Astrocyte of the spinal cord (primary cell): Measurements from ENCODE around the gene SPRYD7.
A peak's percentile ranks its signal among the peaks of the same experiment; 100 is the strongest.
"Not testable (repeated sequence)": the region's sequence is repeated elsewhere in the genome, so short reads cannot be mapped to it uniquely, and the experiment has no call there.

ENCODE experiments used
- DNase-seq: peaks from one replicate; pipeline ENCODE4 v3.0.0; 2011; ENCODE audit warnings: low read depth, low spot score
- H3K4me3 ChIP-seq: 2 replicates; pipeline ENCODE4 v1.5.1; 2011; ENCODE audit warnings: low read depth, mild to moderate bottlenecking, low read length, moderate library complexity
- CTCF ChIP-seq: IDR thresholded peaks from 2 replicates; pipeline ENCODE4 v1.5.1; 2012; ENCODE audit warnings: low read depth, mild to moderate bottlenecking, low read length, inconsistent platforms
- in situ Hi-C: cut with HindIII; loops from 2 replicates; pipeline ENCODE4 v1.10.0; 2017; ENCODE audit warnings: low sequenced_read_pairs

SPRYD7 gene

GRCh38 chr13:49953560-49953959 lies 17.4 kb upstream of the SPRYD7 start:
- H3K4me3 ChIP-seq = no peak overlapping the region
- no peak for TF ChIP-seq CTCF
- no peak for DNase-seq
- in situ Hi-C loops = no loop called here

DNA sequence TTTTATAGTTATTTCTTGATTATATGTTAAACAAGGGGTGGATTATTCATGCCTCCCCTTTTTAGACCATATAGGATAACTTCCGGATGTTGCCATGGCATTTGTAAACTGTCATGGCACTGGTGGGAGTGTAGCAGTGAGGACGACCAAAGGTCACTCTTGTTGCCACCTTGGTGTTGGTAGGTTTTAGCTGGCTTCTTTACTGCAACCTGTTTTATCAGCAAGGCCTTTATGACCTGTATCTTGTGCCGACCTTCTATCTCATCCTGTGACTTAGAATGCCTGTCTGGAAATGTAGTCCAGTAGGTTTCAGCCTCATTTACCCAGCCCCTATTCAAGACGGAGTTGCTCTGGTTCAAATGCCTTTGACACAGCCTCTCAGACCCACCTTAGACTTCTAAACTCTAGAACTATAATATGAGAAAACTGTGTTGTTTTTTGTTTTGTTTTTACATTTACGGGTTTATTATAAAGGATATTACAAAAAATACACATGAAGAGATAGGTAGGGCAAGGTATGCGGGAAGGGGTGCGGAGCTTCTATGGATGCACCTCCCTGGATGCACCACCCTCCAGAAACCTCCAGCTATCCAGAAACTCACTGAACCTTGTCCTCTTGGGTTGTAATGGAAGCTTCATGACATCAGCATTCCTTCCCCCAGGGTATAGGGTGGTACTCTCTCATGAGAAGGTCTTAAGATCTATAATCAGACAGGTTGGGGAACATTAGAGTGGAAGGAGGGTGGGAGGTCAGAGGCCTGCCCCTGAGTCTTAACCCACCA lies 15.8 kb upstream of the SPRYD7 start:
- H3K4me3 ChIP-seq = no peak overlapping the region
- DNase-seq = no peak
- no peak for TF ChIP-seq CTCF
- in situ Hi-C loops = no loop called here

- in situ Hi-C loops, DNase-seq, H3K4me3 ChIP-seq: not testable (repeated sequence)
Observed at GRCh38 chr13:49948777-49949270, 12.7 kb upstream of the SPRYD7 start.

DNA sequence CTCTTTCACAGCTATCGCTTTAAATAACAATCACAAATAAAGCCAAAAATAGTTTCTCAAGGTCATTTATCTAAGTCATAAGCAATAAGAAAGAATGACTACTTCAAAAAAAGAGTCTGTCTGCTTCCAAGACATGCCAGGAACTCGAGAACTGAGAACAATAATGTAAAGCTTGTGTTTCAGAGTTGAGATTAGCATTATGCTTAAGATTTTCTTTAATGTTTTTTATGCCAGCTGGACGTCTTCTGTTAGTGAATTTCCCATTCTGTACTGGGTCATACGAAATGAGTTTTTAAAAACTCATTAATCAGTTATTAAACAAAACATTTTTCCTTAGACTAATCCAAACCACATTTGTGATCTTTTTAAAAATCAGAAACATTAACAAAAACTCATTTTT lies 3.2 kb upstream of the SPRYD7 start:
- in situ Hi-C loops = no loop called here
- H3K4me3 ChIP-seq = no peak overlapping the region
- no peak for TF ChIP-seq CTCF
- no peak for DNase-seq

GRCh38 chr13:49938921-49939320 lies 2.8 kb upstream of the SPRYD7 start:
- DNase-seq = no peak
- in situ Hi-C loops = no loop called here
- no peak overlapping the region for H3K4me3 ChIP-seq
- no peak for TF ChIP-seq CTCF

DNA sequence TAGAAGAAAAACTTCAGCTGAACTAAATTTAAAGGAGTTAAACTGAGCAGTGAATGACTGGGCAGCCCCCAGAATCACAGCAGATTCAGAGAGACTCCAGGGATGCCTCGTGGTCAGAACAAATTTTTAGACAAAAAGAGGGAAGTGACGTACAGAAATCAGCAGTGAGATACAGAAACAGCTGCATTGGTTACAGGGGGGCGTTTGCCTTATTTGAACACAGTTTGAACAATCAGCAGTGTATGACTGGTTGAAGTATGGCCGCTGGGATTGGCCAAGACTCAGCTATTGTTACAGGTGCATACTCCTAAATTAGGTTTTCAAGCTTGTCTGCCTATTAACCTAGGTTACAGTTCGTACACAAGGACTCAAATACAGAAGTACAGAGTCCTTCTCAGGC lies 2.2 kb upstream of the SPRYD7 start:
- TF ChIP-seq CTCF = no peak
- no peak overlapping the region for H3K4me3 ChIP-seq
- in situ Hi-C loops = no loop called here
- no peak for DNase-seq

GRCh38 chr13:49936968-49937273 lies 781 bp upstream of the SPRYD7 start:
- in situ Hi-C loops = no loop called here
- peak overlapping the region; percentile 89 for H3K4me3 ChIP-seq
- no peak for TF ChIP-seq CTCF
- DNase-seq = no peak
